ENCODE data around the gene EXOC3.

Gene EXOC3

GRCh38 chr5:432201-432927, 10.6 kb upstream of the EXOC3 start:
- TF ChIP-seq TAF1 (IDR thresholded peaks at IDR 0.05; ENCODE audit: borderline replicate concordance, insufficient read depth, low read length) (no peak), REST (IDR thresholded peaks at IDR 0.05; ENCODE audit: insufficient read depth in 1 of 2, low read depth in 2 of 2, low read length in 2 of 2) (no peak), SIN3A (IDR thresholded peaks at IDR 0.05; ENCODE audit: borderline replicate concordance, insufficient read depth, low read length) (no peak), FOXP2 (optimal IDR thresholded peaks at IDR 0.05; ENCODE audit: borderline replicate concordance, extremely low read depth, extremely low read length, insufficient read depth) (no peak), POLR2AphosphoS5 (IDR thresholded peaks at IDR 0.05; ENCODE audit: low read depth, low read length) (no peak)

GRCh38 chr5:432928-433791, 9.8 kb upstream of the EXOC3 start:
- TF ChIP-seq FOXP2 (optimal IDR thresholded peaks at IDR 0.05; ENCODE audit: borderline replicate concordance, extremely low read depth, extremely low read length, insufficient read depth), result no peak
- TF ChIP-seq SIN3A (IDR thresholded peaks at IDR 0.05; ENCODE audit: borderline replicate concordance, insufficient read depth, low read length), result no peak
- TF ChIP-seq POLR2AphosphoS5 (IDR thresholded peaks at IDR 0.05; ENCODE audit: low read depth, low read length), result no peak
- TF ChIP-seq REST (IDR thresholded peaks at IDR 0.05; ENCODE audit: insufficient read depth in 1 of 2, low read depth in 2 of 2, low read length in 2 of 2), result no peak
- TF ChIP-seq TAF1 (IDR thresholded peaks at IDR 0.05; ENCODE audit: borderline replicate concordance, insufficient read depth, low read length), result no peak

GRCh38 chr5:433836-434235, 9.1 kb upstream of the EXOC3 start:
- TF ChIP-seq TAF1 (IDR thresholded peaks at IDR 0.05; ENCODE audit: borderline replicate concordance, insufficient read depth, low read length), result no peak
- no peak for TF ChIP-seq REST (IDR thresholded peaks at IDR 0.05; ENCODE audit: insufficient read depth in 1 of 2, low read depth in 2 of 2, low read length in 2 of 2)
- no peak for TF ChIP-seq POLR2AphosphoS5 (IDR thresholded peaks at IDR 0.05; ENCODE audit: low read depth, low read length)
- TF ChIP-seq SIN3A (IDR thresholded peaks at IDR 0.05; ENCODE audit: borderline replicate concordance, insufficient read depth, low read length), result no peak
- TF ChIP-seq FOXP2 (optimal IDR thresholded peaks at IDR 0.05; ENCODE audit: borderline replicate concordance, extremely low read depth, extremely low read length, insufficient read depth), result no peak

- no peak for TF ChIP-seq SIN3A (IDR thresholded peaks at IDR 0.05; ENCODE audit: borderline replicate concordance, insufficient read depth, low read length)
- TF ChIP-seq REST (IDR thresholded peaks at IDR 0.05; ENCODE audit: insufficient read depth in 1 of 2, low read depth in 2 of 2, low read length in 2 of 2), result no peak
- no peak for TF ChIP-seq FOXP2 (optimal IDR thresholded peaks at IDR 0.05; ENCODE audit: borderline replicate concordance, extremely low read depth, extremely low read length, insufficient read depth)
- no peak for TF ChIP-seq TAF1 (IDR thresholded peaks at IDR 0.05; ENCODE audit: borderline replicate concordance, insufficient read depth, low read length)
- TF ChIP-seq POLR2AphosphoS5 (IDR thresholded peaks at IDR 0.05; ENCODE audit: low read depth, low read length), result no peak
Observed at GRCh38 chr5:434443-435146, 8.4 kb upstream of the EXOC3 start.

Data from PFSK-1 (cell line).